ENCODE measurements around the gene TENT5C. TPM values are rescaled to one million over a fixed set of nuclear protein-coding genes. Genes with fewer than 3 reads are reported as not detected.

Gene TENT5C
- total RNA-seq, 1 donor from 2014 or later, result 48.2 TPM

- DNase-seq (ENCODE audit: low spot score), result no peak
Observed at GRCh38 chr1:117573386-117574023, 32.3 kb upstream of the TENT5C start.

- no peak for DNase-seq (ENCODE audit: low spot score)
Observed at GRCh38 chr1:117574161-117574835, 31.6 kb upstream of the TENT5C start.

- DNase-seq (ENCODE audit: low spot score), result no peak
Observed at GRCh38 chr1:117575586-117576225, 30.1 kb upstream of the TENT5C start.

- DNase-seq (ENCODE audit: low spot score), result no peak
Observed at GRCh38 chr1:117576236-117576635, 29.6 kb upstream of the TENT5C start.

GRCh38 chr1:117577191-117577885, 28.5 kb upstream of the TENT5C start:
- DNase-seq (ENCODE audit: low spot score), result no peak

- no peak for DNase-seq (ENCODE audit: low spot score)
Observed at GRCh38 chr1:117578466-117578865, 27.4 kb upstream of the TENT5C start.

- no peak for DNase-seq (ENCODE audit: low spot score)
Observed at GRCh38 chr1:117579221-117579906, 26.5 kb upstream of the TENT5C start.

GRCh38 chr1:117580436-117580835, 25.4 kb upstream of the TENT5C start:
- no peak for DNase-seq (ENCODE audit: low spot score)

- no peak for DNase-seq (ENCODE audit: low spot score)
Observed at GRCh38 chr1:117580882-117581281, 25.0 kb upstream of the TENT5C start.

- DNase-seq (ENCODE audit: low spot score), result no peak
Observed at GRCh38 chr1:117581391-117581943, 24.4 kb upstream of the TENT5C start.

- peak; percentile 67 for DNase-seq (ENCODE audit: low spot score)
Observed at GRCh38 chr1:117582451-117582850, 23.4 kb upstream of the TENT5C start.

GRCh38 chr1:117583247-117583646, 22.6 kb upstream of the TENT5C start:
- no peak for DNase-seq (ENCODE audit: low spot score)

GRCh38 chr1:117584181-117584580, 21.7 kb upstream of the TENT5C start:
- no peak for DNase-seq (ENCODE audit: low spot score)

GRCh38 chr1:117585086-117585485, 20.8 kb upstream of the TENT5C start:
- no peak for DNase-seq (ENCODE audit: low spot score)

GRCh38 chr1:117586337-117586736, 19.5 kb upstream of the TENT5C start:
- no peak for DNase-seq (ENCODE audit: low spot score)

GRCh38 chr1:117586747-117587498, 18.9 kb upstream of the TENT5C start:
- no peak for DNase-seq (ENCODE audit: low spot score)

- no peak for DNase-seq (ENCODE audit: low spot score)
Observed at GRCh38 chr1:117587499-117588356, 18.1 kb upstream of the TENT5C start.

GRCh38 chr1:117589544-117589943, 16.3 kb upstream of the TENT5C start:
- DNase-seq (ENCODE audit: low spot score), result no peak

- DNase-seq (ENCODE audit: low spot score), result no peak
Observed at GRCh38 chr1:117590273-117590925, 15.4 kb upstream of the TENT5C start.
